ENCODE results near the gene UTF1.

Gene UTF1

DNA sequence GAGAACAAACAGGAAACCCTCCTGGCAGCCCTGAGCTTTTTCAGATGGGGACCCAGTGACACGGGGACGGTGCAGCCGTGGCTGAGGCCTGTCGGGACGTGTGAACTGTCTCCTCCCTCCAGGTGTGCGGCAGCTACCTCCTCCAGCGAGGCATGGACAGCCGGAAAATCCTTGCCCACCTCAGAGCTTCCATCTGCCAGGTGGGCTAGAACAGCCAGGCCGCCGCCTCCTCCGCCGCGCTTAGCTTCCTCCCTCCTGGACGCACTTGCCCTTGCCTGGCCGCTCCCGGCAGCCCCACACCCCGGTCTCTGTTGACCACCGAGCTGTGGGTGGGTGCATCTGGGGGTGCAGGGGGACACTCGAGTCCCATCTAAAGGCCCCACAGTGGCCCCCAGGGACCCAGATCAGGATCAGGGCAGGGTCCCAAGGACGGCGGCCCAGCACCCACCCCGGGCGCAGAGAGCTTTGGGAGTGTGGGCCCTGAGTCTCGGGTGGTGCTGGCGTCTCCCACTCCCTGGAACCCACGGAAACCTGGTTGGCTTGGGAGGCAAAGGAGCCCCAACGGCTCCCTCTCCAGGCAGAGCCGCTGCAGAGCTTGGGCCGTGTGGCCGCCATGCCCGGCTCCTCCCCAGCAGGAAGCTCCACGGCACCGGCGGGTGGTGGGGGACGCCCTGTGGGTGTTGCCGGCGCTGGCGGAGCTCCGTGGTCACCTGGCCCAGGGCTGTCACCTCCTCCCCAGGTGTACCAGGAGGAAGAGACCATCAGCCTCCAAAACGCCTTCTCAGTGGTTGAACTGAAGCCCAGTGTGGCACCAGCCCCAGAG, 32.9 kb upstream of the UTF1 start:
- no peak overlapping the region for H3K4me3 ChIP-seq (ENCODE audit: extremely low read depth, insufficient read depth, low read length, poor library complexity, severe bottlenecking)
- H3K9me3 ChIP-seq (ENCODE audit: control insufficient read depth, low read length): no peaks in the 10 kb centered on the region
- WGBS, 2 experiments (ENCODE audit: insufficient coverage in 2 of 2): 91 to 92% methylated on average over 27 to 35 of the region's 40 CpGs
- H3K36me3 ChIP-seq (ENCODE audit: control insufficient read depth, insufficient read depth, low read length): no peaks in the 10 kb centered on the region
- no peaks in the 10 kb centered on the region for H3K4me1 ChIP-seq (ENCODE audit: control insufficient read depth, insufficient read depth, low read length, poor library complexity, severe bottlenecking)
- no peak overlapping the region for H3K27ac ChIP-seq (ENCODE audit: low read depth, low read length, severe bottlenecking)

- Histone ChIP-seq H3K4me1 (ENCODE audit: control insufficient read depth, insufficient read depth, low read length, poor library complexity, severe bottlenecking) (no peaks in the 10 kb centered on the region), H3K4me3 (ENCODE audit: extremely low read depth, insufficient read depth, low read length, poor library complexity, severe bottlenecking) (no peak overlapping the region), H3K27ac (ENCODE audit: low read depth, low read length, severe bottlenecking) (no peak overlapping the region), H3K9me3 (ENCODE audit: control insufficient read depth, low read length) (no peaks in the 10 kb centered on the region), H3K36me3 (ENCODE audit: control insufficient read depth, insufficient read depth, low read length) (no peaks in the 10 kb centered on the region)
- WGBS, 2 experiments (ENCODE audit: insufficient coverage in 2 of 2): 96 to 100% methylated on average over 5 to 6 of the region's 9 CpGs
Measured at GRCh38 chr10:133197786-133198185, 32.2 kb upstream of the UTF1 start.

DNA sequence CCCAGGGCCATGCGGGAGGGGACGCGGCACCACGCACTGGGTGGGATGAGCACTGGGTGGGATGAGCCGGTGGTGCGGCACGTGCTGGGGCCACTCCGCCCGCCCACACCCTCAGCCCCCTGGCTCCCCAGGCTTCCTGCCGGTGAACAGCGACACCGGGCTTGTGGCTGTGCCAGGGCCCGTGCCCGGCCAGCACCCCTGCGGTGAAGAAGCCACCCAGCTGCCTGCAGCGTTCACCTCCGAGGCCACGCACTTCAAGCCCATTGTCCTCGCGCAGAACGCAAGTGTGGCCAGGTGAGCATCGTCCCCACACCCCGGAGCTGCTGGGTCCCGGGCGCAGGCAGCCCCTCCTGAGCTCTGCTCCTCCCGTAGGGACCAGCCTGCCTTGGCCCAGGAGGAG, 31.8 kb upstream of the UTF1 start:
- Histone ChIP-seq H3K36me3 (ENCODE audit: control insufficient read depth, insufficient read depth, low read length) (no peaks in the 10 kb centered on the region), H3K4me3 (ENCODE audit: extremely low read depth, insufficient read depth, low read length, poor library complexity, severe bottlenecking) (no peak overlapping the region), H3K27ac (ENCODE audit: low read depth, low read length, severe bottlenecking) (no peak overlapping the region), H3K9me3 (ENCODE audit: control insufficient read depth, low read length) (no peaks in the 10 kb centered on the region), H3K4me1 (ENCODE audit: control insufficient read depth, insufficient read depth, low read length, poor library complexity, severe bottlenecking) (no peaks in the 10 kb centered on the region)
- WGBS, 2 experiments (ENCODE audit: insufficient coverage in 2 of 2): 93 to 97% methylated on average over 26 of the region's 26 CpGs

DNA sequence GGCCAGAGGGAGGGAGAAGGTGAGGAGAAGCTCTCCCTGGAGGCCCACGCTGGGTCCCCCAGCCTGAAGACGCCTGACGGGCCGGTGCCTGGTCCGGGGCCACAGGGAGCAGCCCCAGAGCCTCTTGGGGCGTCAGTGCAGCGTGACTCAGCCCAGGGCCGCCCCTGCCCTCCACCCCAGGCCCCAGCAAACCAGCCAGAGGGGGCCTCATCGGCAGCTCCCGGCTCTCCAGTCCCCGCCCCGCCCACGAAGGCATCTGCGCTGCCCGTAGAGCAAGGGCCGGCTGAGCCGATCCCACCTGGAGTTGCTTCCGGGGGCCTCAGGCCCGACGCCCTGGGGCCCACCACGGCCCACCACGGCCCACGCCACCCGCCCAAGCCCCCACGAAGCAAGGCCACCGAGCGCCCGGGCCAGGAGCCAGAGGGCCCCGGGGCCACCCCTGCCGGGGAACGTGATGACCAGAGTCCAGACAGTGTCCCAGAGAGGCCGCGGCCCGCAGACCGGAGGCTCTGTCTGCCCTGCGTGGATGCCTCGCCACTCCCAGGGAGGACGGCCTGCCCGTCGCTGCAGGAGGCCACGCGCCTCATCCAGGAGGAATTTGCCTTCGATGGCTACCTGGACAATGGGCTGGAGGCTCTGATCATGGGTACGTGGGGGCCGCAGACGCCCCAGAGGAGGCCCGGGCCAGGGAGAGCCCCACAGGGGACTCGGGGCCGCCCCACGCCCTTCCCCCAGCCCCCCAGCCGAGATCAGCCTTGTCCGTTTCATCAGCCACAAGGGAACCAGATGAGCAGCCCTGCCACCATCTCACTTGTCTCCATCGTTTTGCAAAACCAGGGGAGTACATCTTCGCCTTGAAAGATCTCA, 31.2 kb upstream of the UTF1 start:
- no peak overlapping the region for H3K27ac ChIP-seq (ENCODE audit: low read depth, low read length, severe bottlenecking)
- WGBS, 2 experiments (ENCODE audit: insufficient coverage in 2 of 2): 94 to 95% methylated on average over 43 to 53 of the region's 54 CpGs

GRCh38 chr10:133199488-133199885, 30.5 kb upstream of the UTF1 start:
- Histone ChIP-seq H3K27ac (ENCODE audit: low read depth, low read length, severe bottlenecking) (no peak overlapping the region), H3K36me3 (ENCODE audit: control insufficient read depth, insufficient read depth, low read length) (no peaks in the 10 kb centered on the region), H3K4me3 (ENCODE audit: extremely low read depth, insufficient read depth, low read length, poor library complexity, severe bottlenecking) (no peak overlapping the region), H3K4me1 (ENCODE audit: control insufficient read depth, insufficient read depth, low read length, poor library complexity, severe bottlenecking) (no peaks in the 10 kb centered on the region), H3K9me3 (ENCODE audit: control insufficient read depth, low read length) (no peaks in the 10 kb centered on the region)
- 77 to 96% methylated on average over 8 to 9 of the region's 13 CpGs for WGBS, 2 experiments (ENCODE audit: insufficient coverage in 2 of 2)

More for the DNA sequence above, 31.2 kb upstream of the UTF1 start:
- Histone ChIP-seq H3K4me1 (ENCODE audit: control insufficient read depth, insufficient read depth, low read length, poor library complexity, severe bottlenecking) (no peaks in the 10 kb centered on the region), H3K36me3 (ENCODE audit: control insufficient read depth, insufficient read depth, low read length) (no peaks in the 10 kb centered on the region), H3K4me3 (ENCODE audit: extremely low read depth, insufficient read depth, low read length, poor library complexity, severe bottlenecking) (no peak overlapping the region), H3K9me3 (ENCODE audit: control insufficient read depth, low read length) (no peaks in the 10 kb centered on the region)

DNA sequence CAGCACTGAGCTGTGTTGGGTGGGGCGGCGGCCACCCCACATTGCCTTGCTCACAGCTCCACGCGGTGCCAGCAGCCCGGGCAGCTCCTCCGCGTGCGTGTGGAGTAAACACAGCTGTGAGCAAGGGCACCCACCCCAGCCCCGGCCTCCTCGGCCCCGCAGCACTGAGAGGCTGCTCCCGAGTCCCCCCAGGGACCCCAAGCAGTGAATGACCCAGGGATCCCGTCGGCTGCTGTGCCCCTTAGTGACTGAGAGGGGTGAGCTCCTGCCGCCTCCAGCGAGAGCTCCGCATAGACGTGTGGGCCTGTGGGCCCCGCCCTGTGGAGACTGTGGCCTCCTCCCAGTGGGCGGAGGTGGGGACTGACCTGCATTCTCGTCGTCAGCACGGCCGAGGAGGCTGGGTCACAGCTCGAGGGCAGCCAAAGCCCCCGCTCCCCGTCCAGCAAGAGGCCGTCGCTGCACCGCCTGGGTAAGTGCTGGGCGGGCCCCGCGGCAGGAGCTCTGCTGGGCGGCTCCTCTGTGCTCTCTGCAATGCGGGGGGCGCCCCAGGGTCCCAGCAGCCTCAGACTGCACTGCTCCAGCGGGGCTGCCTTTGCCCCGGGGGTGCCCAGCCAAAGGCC, 29.9 kb upstream of the UTF1 start:
- Histone ChIP-seq H3K4me1 (ENCODE audit: control insufficient read depth, insufficient read depth, low read length, poor library complexity, severe bottlenecking) (no peaks in the 10 kb centered on the region), H3K27ac (ENCODE audit: low read depth, low read length, severe bottlenecking) (no peak overlapping the region), H3K9me3 (ENCODE audit: control insufficient read depth, low read length) (no peaks in the 10 kb centered on the region), H3K36me3 (ENCODE audit: control insufficient read depth, insufficient read depth, low read length) (no peaks in the 10 kb centered on the region), H3K4me3 (ENCODE audit: extremely low read depth, insufficient read depth, low read length, poor library complexity, severe bottlenecking) (no peak overlapping the region)
- WGBS, 2 experiments (ENCODE audit: insufficient coverage in 2 of 2): 72 to 73% methylated on average over 34 to 36 of the region's 38 CpGs

- no peaks in the 10 kb centered on the region for H3K36me3 ChIP-seq (ENCODE audit: control insufficient read depth, insufficient read depth, low read length)
- WGBS, 2 experiments (ENCODE audit: insufficient coverage in 2 of 2): 96 to 97% methylated on average over 13 to 14 of the region's 15 CpGs
- H3K27ac ChIP-seq (ENCODE audit: low read depth, low read length, severe bottlenecking): no peak overlapping the region
- no peaks in the 10 kb centered on the region for H3K4me1 ChIP-seq (ENCODE audit: control insufficient read depth, insufficient read depth, low read length, poor library complexity, severe bottlenecking)
- H3K4me3 ChIP-seq (ENCODE audit: extremely low read depth, insufficient read depth, low read length, poor library complexity, severe bottlenecking): no peak overlapping the region
- no peaks in the 10 kb centered on the region for H3K9me3 ChIP-seq (ENCODE audit: control insufficient read depth, low read length)
Measured at GRCh38 chr10:133200621-133201031, 29.4 kb upstream of the UTF1 start.

- 93 to 96% methylated on average over 46 to 49 of the region's 57 CpGs for WGBS, 2 experiments (ENCODE audit: insufficient coverage in 2 of 2)
- no peaks in the 10 kb centered on the region for H3K9me3 ChIP-seq (ENCODE audit: control insufficient read depth, low read length)
- no peak overlapping the region for H3K4me3 ChIP-seq (ENCODE audit: extremely low read depth, insufficient read depth, low read length, poor library complexity, severe bottlenecking)
Measured at GRCh38 chr10:133201151-133201947, 28.7 kb upstream of the UTF1 start.

GRCh38 chr10:133201948-133202725, 27.9 kb upstream of the UTF1 start:
- 85 to 87% methylated on average over 26 to 27 of the region's 29 CpGs for WGBS, 2 experiments (ENCODE audit: insufficient coverage in 2 of 2)
- Histone ChIP-seq H3K36me3 (ENCODE audit: control insufficient read depth, insufficient read depth, low read length) (no peaks in the 10 kb centered on the region), H3K9me3 (ENCODE audit: control insufficient read depth, low read length) (no peaks in the 10 kb centered on the region), H3K27ac (ENCODE audit: low read depth, low read length, severe bottlenecking) (no peak overlapping the region), H3K4me1 (ENCODE audit: control insufficient read depth, insufficient read depth, low read length, poor library complexity, severe bottlenecking) (no peaks in the 10 kb centered on the region), H3K4me3 (ENCODE audit: extremely low read depth, insufficient read depth, low read length, poor library complexity, severe bottlenecking) (no peak overlapping the region)

More at GRCh38 chr10:133201151-133201947, 28.7 kb upstream of the UTF1 start:
- Histone ChIP-seq H3K27ac (ENCODE audit: low read depth, low read length, severe bottlenecking) (no peak overlapping the region), H3K4me1 (ENCODE audit: control insufficient read depth, insufficient read depth, low read length, poor library complexity, severe bottlenecking) (no peaks in the 10 kb centered on the region), H3K36me3 (ENCODE audit: control insufficient read depth, insufficient read depth, low read length) (no peaks in the 10 kb centered on the region)
